Peyer's patch (tissue), 4 donors: ENCODE measurements around the gene USP47.

ENCODE experiments used
- CTCF ChIP-seq, 6 experiments: fragments of 450-650 bp in 4 of 6; fragments of 200-600 bp in 2 of 6; sonication (generic) in 1 of 6; IDR thresholded peaks; one replicate each; pipeline ENCODE4 v1.5.1; 2017 to 2019; ENCODE audit warnings: antibody characterized with exemption in 6 of 6, mild to moderate bottlenecking in 3 of 6, moderate library complexity in 1 of 6
- POLR2A ChIP-seq, 2 donors: fragments of 450-650 bp; IDR thresholded peaks; one replicate each; pipeline ENCODE4 v1.5.1; 2017; ENCODE audit warnings: antibody characterized with exemption in 2 of 2, mild to moderate bottlenecking in 2 of 2, moderate library complexity in 2 of 2

GRCh38 chr11:11952036-11952435 lies 110.3 kb downstream of the USP47 start:
- TF ChIP-seq CTCF (IDR thresholded peaks at IDR 0.05) (no peak), POLR2A (IDR thresholded peaks at IDR 0.05) (no peak)
